Common myeloid progenitor, CD34-positive (primary cell): ENCODE data around the gene SSBP2.

ENCODE experiments used
- CTCF ChIA-PET: fragments of 350-600 bp; sonication (Branson Sonifier 250); formaldehyde crosslinking; loops from one replicate; lab custom pipeline; 2021; ENCODE audit warnings: antibody characterized with exemption; lab: Charles Lee
- POLR2A ChIA-PET: fragments of 350-600 bp; sonication (Branson Sonifier 250); formaldehyde crosslinking; loops from one replicate; lab custom pipeline; 2021; ENCODE audit warnings: antibody characterized with exemption; lab: Charles Lee
- DNase-seq, 3 donors: peaks; one replicate each; pipeline versions ENCODE4 v3.0.0 to v3.0.0-alpha.2; 2013
- H3K27ac ChIP-seq, 2 experiments: 1 replicate in 1 of 2; 2 replicates in 1 of 2; pipeline ENCODE4 v1.7.0; 2013; ENCODE audit warnings: inconsistent platforms in 2 of 2, low read length in 2 of 2, mild to moderate bottlenecking in 2 of 2, low read depth in 1 of 2, moderate library complexity in 1 of 2; ENCODE audit not compliant: severe bottlenecking in 2 of 2, insufficient read depth in 1 of 2, poor library complexity in 1 of 2
- H3K27me3 ChIP-seq, 5 experiments: replicated peaks in 2 of 5; 1 replicate in 3 of 5; 2 replicates in 2 of 5; pipeline versions ENCODE4 v1.6.1 to v1.7.0; 2013; ENCODE audit warnings: low read length in 4 of 5, mild to moderate bottlenecking in 2 of 5, moderate library complexity in 2 of 5, inconsistent platforms in 1 of 5; ENCODE audit not compliant: insufficient read depth in 5 of 5, control insufficient read depth in 4 of 5
- H3K36me3 ChIP-seq, 4 experiments: 1 replicate in 2 of 4; 2 replicates in 2 of 4; pipeline versions ENCODE4 v1.6.1 to v1.7.0; 2013; ENCODE audit warnings: low read length in 3 of 4, control low read depth in 1 of 4, mild to moderate bottlenecking in 1 of 4; ENCODE audit not compliant: control insufficient read depth in 4 of 4, insufficient read depth in 4 of 4
- H3K4me1 ChIP-seq, 4 experiments: 1 replicate in 3 of 4; 2 replicates in 1 of 4; pipeline versions ENCODE4 v1.6.1 to v1.7.1; 2013; ENCODE audit warnings: low read length in 3 of 4, mild to moderate bottlenecking in 3 of 4, control low read depth in 1 of 4, inconsistent platforms in 1 of 4, moderate library complexity in 1 of 4; ENCODE audit not compliant: control insufficient read depth in 4 of 4, insufficient read depth in 4 of 4; ENCODE audit errors: control extremely low read depth in 1 of 4
- H3K4me3 ChIP-seq, 7 experiments: 1 replicate in 4 of 7; 2 replicates in 3 of 7; pipeline versions ENCODE4 v1.5.1 to v1.7.0; 2013; ENCODE audit warnings: mild to moderate bottlenecking in 7 of 7, low read length in 6 of 7, moderate library complexity in 6 of 7, inconsistent platforms in 2 of 7, low read depth in 2 of 7, control low read depth in 1 of 7; ENCODE audit not compliant: insufficient read depth in 4 of 7, control insufficient read depth in 1 of 7; ENCODE audit errors: extremely low read depth in 1 of 7
- H3K9me3 ChIP-seq, 5 experiments: 1 replicate in 4 of 5; 2 replicates in 1 of 5; pipeline versions ENCODE4 v1.6.1 to v1.7.1; 2013; ENCODE audit warnings: low read length in 4 of 5, mild to moderate bottlenecking in 2 of 5, inconsistent platforms in 1 of 5, low read depth in 1 of 5, moderate library complexity in 1 of 5; ENCODE audit not compliant: control insufficient read depth in 4 of 5, insufficient read depth in 2 of 5; ENCODE audit errors: control extremely low read depth in 1 of 5
- WGBS: methylation state at CpG from one replicate; pipeline ENCODE4 v1.1.5; 2013; ENCODE audit not compliant: insufficient coverage; 5-methylcytosine and 5-hydroxymethylcytosine counted together

Gene SSBP2

GRCh38 chr5:81547001-81547400 lies 203.9 kb downstream of the SSBP2 start:
- Histone ChIP-seq H3K4me1 (peaks cover 0 to 3% (median 0%) of the 10 kb centered on the region in 4 experiments), H3K36me3 (peaks cover 11 to 46% (median 18%) of the 10 kb centered on the region in 4 experiments), H3K27ac (no peak overlapping the region), H3K4me3 (no peak overlapping the region), H3K27me3 (no peaks in the 10 kb centered on the region), H3K9me3 (peaks cover 0 to 6% (median 0%) of the 10 kb centered on the region in 5 experiments)
- DNase-seq: no peak
- POLR2A ChIA-PET: no interaction called here
- 100% methylated on average over 3 of the region's 3 CpGs for WGBS
- CTCF ChIA-PET: no interaction called here

- no peaks in the 10 kb centered on the region for H3K27me3 ChIP-seq
- CTCF ChIA-PET: no interaction called here
- no peak for DNase-seq
- peaks cover 11 to 48% (median 20%) of the 10 kb centered on the region in 4 experiments for H3K36me3 ChIP-seq
- no peak overlapping the region for H3K4me3 ChIP-seq
- peaks cover 0 to 6% (median 1%) of the 10 kb centered on the region in 5 experiments for H3K9me3 ChIP-seq
- H3K27ac ChIP-seq: no peak overlapping the region
- POLR2A ChIA-PET: no interaction called here
- peaks cover 0 to 3% (median 0%) of the 10 kb centered on the region in 4 experiments for H3K4me1 ChIP-seq
These were observed 205.0 kb downstream of the SSBP2 start for GRCh38 chr5:81545911-81546310.

GRCh38 chr5:81544351-81545018 lies 206.4 kb downstream of the SSBP2 start:
- DNase-seq: no peak
- Histone ChIP-seq H3K4me3 (no peak overlapping the region), H3K4me1 (peaks cover 0 to 3% (median 0%) of the 10 kb centered on the region in 4 experiments), H3K36me3 (peaks cover 7 to 47% (median 18%) of the 10 kb centered on the region in 4 experiments), H3K27me3 (no peaks in the 10 kb centered on the region), H3K27ac (no peak overlapping the region), H3K9me3 (peaks cover 0 to 13% (median 4%) of the 10 kb centered on the region in 5 experiments)
- WGBS: no CpG with 5 or more reads among the region's 1 CpG
- POLR2A ChIA-PET: no interaction called here
- CTCF ChIA-PET: no interaction called here

GRCh38 chr5:81542242-81542641 lies 208.7 kb downstream of the SSBP2 start:
- peaks cover 0 to 16% (median 4%) of the 10 kb centered on the region in 5 experiments for H3K9me3 ChIP-seq
- no peaks in the 10 kb centered on the region for H3K27me3 ChIP-seq
- peak in 1 of 3 donors; percentile 28 for DNase-seq
- H3K4me3 ChIP-seq: no peak overlapping the region
- ChIA-PET CTCF (no interaction called here), POLR2A (no interaction called here)
- peaks cover 3 to 12% (median 9%) of the 10 kb centered on the region in 4 experiments for H3K4me1 ChIP-seq
- WGBS: no CpG with 5 or more reads among the region's 1 CpG
- H3K36me3 ChIP-seq: peaks cover 9 to 41% (median 17%) of the 10 kb centered on the region in 4 experiments
- H3K27ac ChIP-seq: no peak overlapping the region

- peaks cover 6 to 29% (median 27%) of the 10 kb centered on the region in 4 experiments for H3K4me1 ChIP-seq
- 0% methylated on average over 1 of the region's 4 CpGs for WGBS
- peak overlapping the region in 1 of 7 experiments; percentile 7 for H3K4me3 ChIP-seq
- DNase-seq: peak in 1 of 3 donors; percentile 41
- ChIA-PET CTCF (interaction anchor here (1.5 kb wide), 2 partner anchors 26 to 31 kb away, joined by 3 to 5 read pairs; no protein-coding TSS in a partner anchor), POLR2A (no interaction called here)
- H3K9me3 ChIP-seq: peaks cover 0 to 14% (median 4%) of the 10 kb centered on the region in 5 experiments
- no peaks in the 10 kb centered on the region for H3K27me3 ChIP-seq
- H3K36me3 ChIP-seq: peaks cover 9 to 29% (median 11%) of the 10 kb centered on the region in 4 experiments
- peak overlapping the region; percentile 25 to 45 for H3K27ac ChIP-seq
These were observed 212.9 kb downstream of the SSBP2 start for GRCh38 chr5:81537905-81538547.

- ChIA-PET POLR2A (no interaction called here), CTCF (interaction anchor here (2.2 kb wide), 1 partner anchor 11 kb away, joined by 5 read pairs; no protein-coding TSS in a partner anchor)
- H3K9me3 ChIP-seq: peaks cover 0 to 3% (median 0%) of the 10 kb centered on the region in 5 experiments
- H3K4me3 ChIP-seq: peak overlapping the region in 1 of 7 experiments; percentile 40
- no peaks in the 10 kb centered on the region for H3K27me3 ChIP-seq
- peaks cover 7 to 13% (median 9%) of the 10 kb centered on the region in 4 experiments for H3K36me3 ChIP-seq
- WGBS: no CpG with 5 or more reads among the region's 1 CpG
- DNase-seq: peak in 1 of 3 donors; percentile 24
- H3K4me1 ChIP-seq: peaks cover 6 to 42% (median 29%) of the 10 kb centered on the region in 4 experiments
- no peak overlapping the region for H3K27ac ChIP-seq
These were observed 216.5 kb downstream of the SSBP2 start for GRCh38 chr5:81534441-81534840.
